GM21360 (cell line): ENCODE results near the gene TFDP1.

Source experiments
- ATAC-seq: cut with Tn5 transposase; IDR thresholded peaks from one replicate; pipeline ENCODE4 v1.9.1; 2021; ENCODE audit warnings: mild to moderate bottlenecking, moderate library complexity; ENCODE audit not compliant: unreplicated experiment

TFDP1 gene

DNA sequence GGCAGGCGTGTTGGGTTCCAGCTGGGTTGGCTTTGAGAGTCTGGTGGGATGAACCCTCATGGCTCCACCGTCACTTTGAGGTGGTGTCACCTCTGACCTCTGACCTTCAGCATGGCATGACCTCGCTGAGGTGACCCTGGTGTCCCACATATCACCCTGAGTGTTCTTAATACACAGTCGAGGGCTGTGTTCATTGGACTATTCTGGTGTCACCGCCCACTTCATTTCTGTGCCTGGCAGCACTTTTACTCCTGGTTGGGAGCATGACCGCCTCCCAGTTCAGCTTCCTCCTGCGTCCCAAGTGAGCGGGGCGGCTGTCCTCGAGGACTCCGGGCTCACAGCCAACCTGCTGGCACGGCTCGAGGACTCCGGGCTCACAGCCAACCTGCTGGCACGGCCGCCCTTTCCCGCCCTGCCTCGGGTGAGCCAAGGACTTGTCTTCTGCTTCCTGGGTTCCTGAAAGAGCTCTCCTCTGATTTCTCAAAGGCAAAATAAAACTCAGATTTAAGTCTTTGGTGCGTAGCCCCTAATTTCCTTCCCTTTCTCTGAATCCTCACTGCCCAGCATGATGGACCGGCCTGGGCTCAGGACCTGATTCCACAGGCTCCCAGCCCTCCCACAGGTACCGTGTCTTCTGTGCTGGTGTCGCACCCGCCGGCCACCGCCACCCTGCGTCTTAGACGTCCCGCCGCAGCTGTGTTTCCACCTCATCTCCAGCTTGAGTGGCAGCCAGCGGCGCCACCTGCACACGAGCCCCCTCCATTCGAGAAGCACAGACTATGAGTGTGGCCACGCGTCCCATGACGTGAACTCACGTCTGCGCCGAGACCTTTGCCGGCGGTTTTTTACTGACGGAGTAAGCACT lies 63.0 kb downstream of the TFDP1 start:
- ATAC-seq = no peak

DNA sequence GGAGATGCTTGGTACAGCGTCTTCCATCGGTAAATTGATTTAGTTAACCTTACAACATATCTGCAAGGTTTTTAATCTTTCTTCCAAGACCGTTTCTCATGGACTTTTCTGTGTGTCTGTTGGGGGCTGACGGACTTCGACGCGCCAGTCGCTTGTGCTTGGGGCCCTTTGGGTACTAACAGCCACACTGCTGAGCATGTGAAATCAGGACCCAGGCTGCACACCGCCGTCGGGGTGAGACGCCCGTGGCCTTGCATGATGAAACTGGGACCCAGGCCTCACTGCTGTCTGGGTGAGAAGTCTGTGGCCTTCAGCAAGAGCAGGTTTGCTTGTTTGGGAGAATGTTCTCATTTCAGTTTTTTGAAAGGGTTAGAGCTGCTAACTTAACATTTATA lies 63.7 kb downstream of the TFDP1 start:
- ATAC-seq = no peak

DNA sequence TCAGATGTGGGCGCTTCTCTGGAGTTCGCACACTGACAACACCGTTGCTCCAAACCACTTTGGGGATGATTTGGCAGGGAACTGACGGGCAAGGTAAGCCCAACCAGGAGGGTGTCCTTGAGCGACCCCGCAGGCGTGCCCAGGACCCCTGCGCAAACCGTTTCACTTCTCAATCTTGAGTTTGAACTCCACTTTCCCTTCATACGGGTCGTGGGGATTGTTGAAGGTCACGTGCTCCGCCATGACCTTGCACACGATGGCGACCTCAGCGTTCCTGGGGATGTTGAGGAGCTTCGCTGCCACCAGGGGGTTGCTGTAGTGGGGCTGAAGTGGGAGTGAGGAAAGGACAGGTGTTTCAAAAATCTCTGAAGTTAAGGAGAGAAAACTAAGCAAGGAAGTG lies 64.7 kb downstream of the TFDP1 start:
- ATAC-seq = no peak

DNA sequence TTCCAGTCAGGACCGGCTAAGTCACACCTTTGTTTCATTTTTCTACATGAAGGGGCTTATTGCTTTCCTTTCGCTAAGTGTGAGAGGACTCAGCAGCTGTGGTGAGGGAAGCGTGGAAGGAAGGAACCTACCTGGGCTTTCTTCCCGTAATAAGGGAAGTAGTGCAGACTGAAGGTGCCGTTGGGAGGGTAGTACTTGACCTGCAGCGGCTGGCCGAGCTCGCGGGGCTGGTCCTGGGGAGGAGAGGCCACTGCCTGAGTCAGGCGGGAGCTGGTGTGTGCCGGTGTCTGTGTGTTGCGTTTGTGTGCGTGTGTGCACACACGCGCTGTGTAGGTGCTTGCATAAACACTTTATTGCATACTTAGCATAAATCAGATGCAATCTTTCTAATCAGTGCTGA lies 65.7 kb downstream of the TFDP1 start:
- no peak for ATAC-seq

DNA sequence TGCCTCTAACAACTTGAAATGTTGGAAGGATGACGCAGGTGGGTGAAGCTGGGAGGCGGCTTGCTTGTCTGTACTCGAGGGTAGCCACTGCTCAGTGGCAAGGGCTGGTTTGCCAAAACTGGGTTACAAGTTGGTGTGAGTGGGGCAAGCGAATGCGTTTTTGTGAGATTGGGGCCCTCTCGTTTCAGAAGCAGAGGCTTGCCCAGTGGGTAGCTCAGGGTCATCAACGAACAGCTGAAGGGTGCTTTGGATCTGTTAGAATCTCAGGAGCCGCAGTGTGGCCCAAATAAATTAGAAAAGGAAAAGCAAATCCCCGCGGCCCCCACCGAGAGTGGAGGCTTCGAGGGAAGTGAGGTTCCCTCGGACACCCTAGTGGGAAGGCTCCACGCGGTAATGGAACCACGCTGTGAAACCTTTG lies 66.2 kb downstream of the TFDP1 start:
- no peak for ATAC-seq

DNA sequence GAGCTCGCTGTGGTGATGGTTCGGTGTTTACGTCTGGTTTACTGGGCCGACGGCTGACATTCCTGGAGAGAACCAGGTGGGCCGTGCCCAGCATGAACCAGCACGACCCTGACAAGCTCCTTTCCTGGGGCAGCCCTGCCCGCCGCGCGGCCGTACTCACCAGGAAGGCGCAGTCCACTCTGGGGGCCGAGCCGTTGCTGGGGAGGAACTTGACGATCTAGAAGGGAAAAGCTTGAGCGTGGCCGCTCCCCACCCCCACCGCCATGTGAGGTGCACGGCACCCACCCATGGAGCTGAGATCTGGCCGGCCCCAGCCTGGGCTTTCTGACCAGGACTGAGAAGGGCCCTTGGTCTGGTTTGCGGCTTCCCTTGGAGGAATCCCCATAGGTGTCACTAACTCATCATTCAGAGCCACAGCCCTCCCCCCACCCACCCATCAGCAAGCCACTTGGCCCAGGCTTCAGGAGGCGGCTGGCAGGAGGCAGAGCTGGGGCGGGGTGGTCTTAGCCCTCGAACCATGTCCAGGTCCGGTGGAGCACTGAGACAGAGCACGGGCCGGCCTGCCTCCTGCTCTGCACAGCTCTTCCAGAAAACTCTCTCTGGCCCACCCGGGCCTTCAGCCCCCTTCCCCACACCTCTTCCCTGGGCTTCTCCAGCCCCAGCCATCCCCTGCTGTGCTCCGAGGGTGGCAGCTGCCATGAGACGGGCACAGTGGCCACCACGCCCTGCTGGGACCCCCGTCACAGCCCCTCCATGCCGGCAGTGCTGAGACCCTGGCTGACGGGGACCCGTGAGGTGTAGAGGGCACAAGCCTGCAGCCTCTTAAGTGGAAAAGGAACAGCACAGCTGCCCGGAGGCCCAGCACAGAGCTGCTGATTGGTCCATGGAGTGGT lies 67.2 kb downstream of the TFDP1 start:
- no peak for ATAC-seq

DNA sequence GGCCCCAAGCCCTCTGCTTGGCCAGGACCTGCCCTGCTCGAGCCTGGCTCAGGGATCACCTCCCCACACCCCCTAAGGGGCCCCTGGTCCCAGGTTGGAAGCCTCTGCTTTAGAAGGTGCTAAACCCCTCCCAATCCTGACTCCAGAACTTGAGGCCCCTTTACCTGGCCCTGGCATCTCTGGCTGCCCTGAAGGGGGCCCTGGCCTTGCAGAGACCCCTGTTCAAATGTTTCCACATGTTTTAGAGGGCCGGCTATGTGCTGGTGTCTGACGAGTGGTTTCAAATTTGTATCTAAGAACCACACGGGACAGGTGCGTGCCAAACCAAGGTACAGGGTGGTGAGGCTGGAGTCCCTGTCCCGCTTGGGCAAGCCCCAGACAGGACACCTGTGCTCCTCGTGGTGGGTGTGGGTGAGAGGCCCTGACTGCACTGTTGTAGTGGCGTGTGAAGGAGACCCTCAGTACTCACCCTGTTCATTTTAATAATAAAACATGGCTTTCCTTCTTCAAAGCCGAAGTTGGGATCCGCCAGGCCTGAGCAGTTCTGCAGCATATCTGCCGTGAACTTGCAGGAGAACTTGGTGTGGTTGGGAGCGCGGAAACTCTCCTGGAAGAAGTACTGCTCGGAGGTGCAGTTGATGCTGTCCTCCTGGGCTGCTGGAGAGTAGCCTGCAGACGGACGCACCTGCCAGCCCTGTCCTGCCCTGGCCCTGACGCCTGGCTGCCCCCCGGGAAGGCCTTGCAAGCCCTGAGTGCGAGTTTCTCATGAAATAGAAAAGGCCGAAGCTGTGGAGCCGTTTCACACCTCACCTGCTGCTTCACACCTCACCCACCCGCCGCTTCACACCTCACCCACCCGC lies 68.1 kb downstream of the TFDP1 start:
- no peak for ATAC-seq

DNA sequence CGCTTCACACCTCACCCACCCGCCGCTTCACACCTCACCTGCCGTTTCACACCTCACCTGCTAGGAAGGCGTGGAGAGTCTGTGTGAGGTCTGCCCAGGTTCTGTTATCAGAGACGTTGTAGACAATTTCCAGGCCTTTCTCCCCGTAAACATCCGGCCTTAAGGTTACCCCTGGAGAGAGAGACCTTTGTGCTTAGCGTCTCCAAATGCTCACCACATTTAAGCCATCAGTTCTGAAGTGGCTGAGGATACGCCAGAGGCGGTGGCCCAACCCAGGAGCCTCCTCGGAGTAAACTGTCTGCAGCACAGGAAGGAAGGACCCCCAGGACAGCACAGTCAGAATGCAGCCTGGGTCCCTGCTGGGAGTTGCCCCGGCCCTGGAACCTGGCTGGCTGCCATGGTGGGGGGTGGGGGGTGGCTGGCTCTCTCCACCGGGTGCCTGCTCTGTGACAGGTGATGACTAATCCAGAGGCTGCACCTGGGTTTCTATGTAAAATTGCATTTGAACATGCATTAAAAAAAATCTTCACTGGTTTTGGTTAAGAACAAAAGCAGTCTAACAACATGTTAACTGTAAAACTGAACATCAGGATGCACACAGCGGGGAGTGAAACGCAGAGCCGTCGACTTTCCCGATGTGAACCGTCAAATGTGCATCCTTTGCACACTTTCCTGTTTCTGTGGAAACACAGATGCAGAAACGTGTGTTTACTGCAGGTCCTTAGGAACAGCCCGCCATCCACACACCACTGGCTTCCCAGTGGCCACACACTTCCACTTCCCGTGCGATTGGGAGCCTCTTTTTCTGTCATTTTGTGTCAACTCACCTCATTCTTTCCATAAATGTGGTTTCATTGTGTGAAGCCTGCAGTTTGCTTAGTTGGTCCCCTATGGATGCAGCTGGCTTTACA lies 69.0 kb downstream of the TFDP1 start:
- ATAC-seq = no peak

DNA sequence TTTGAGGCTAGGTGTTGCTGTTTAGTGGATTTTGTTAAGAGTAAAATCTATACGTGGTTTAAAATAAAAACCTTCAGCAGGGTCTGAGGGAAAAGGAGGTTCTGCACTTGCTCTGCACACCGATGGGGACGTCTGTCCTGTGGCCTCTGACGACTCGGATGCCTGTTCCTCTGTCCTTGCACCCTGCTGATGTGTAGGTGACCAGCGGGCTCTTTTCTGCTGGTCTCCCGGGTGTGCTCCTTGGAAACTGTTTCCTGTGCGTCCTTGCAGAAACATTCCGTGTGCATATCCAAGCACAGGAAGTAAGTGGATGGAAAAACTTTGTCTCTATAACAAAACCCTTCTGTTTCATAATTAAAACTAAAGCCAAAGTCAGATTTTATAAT lies 69.6 kb downstream of the TFDP1 start:
- ATAC-seq = no peak

DNA sequence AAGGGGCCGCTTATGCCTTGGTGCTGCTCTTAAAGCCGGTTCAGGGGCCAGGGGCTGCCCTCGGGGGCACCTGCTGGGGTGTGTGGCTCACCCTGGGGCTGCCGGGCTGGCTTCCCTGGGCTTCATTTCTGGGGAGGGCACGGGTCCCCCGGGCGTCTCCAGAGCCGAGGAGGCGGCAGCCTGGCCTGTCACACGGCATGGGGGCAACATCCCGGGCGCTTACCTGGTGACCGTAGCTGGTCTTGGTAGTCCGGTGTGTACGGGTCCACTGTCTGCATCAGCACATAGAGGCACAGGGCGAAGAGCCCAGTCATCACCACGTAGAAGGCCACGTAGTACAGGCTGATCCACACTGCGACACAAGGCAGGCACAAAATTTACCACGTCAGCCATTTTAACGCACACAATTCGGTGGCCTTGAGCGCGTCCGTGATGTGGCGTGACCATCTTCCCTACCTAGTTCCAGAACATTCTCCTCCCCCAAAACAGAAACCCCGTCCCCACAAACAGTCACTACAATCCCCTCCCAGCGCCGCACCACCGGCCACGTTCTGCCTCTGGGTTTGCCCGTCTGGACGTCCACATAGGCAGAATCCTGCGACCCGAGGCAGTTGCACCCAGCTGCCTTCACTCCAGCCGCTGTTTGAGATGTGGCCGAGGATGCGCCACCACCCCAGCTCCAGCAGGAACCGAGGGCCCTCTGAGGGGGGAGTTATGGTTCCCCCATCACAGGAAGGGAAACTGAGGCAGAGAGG lies 70.2 kb downstream of the TFDP1 start:
- no peak for ATAC-seq

DNA sequence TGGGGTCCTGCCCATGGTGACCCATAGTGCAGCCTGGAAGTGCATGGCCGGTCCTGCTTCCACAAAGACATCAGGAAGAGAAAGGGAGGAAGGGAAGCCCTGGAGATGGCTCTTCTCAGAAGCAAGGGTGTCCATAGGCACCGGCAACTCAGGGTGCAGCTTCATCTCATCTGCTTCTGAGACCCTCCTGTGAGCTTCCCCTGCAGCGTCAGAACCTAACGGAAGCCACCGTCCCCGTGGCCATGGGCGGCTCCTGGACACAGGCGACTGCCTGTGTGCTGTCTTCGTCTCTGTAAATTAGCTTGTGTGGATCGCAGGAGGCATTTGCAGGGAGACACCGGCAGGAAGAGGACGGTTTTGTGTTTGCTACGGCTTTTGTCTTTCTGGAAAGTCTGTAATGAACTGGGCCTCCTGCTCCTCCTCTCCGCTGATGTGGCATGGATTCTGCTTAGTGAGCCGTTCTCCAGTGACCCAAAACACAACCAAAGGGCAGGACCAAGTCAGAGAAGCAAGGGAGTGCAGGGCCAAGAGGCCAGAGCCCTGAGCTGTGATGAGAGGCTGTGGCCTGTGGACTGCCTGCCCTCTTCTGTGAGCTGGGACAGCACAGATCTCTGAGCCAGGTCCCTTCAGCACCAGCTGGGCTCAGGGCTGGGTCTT lies 70.9 kb downstream of the TFDP1 start:
- ATAC-seq = no peak

DNA sequence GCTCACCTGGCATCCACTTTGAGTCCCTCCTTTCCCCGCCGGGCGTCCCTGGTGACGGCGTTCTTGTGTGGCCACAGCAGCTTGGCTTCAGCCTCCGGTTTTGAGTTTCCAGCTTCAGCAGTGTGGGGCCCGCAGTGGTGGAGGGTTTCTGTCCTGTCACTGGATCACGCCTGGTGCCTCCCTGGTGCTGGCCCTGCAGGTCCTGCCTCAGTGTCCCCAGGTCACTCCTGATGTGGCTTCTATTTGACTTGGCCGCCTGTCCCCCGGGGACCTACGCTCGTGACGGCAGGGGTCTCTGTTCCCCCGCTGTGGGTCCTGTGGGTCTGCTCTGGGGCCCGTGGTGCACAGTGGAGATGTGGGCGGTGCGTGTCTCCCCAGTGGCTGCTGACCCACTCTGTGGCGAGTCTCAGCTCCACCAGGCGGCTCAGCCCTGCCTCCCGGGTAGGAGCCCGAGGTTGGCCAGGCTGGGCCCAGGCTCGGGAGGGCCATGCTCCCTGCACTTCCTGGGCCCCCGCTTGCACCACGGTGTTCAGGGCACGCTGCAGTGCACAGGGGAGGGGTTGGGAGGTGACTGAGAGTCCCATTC lies 71.5 kb downstream of the TFDP1 start:
- no peak for ATAC-seq

DNA sequence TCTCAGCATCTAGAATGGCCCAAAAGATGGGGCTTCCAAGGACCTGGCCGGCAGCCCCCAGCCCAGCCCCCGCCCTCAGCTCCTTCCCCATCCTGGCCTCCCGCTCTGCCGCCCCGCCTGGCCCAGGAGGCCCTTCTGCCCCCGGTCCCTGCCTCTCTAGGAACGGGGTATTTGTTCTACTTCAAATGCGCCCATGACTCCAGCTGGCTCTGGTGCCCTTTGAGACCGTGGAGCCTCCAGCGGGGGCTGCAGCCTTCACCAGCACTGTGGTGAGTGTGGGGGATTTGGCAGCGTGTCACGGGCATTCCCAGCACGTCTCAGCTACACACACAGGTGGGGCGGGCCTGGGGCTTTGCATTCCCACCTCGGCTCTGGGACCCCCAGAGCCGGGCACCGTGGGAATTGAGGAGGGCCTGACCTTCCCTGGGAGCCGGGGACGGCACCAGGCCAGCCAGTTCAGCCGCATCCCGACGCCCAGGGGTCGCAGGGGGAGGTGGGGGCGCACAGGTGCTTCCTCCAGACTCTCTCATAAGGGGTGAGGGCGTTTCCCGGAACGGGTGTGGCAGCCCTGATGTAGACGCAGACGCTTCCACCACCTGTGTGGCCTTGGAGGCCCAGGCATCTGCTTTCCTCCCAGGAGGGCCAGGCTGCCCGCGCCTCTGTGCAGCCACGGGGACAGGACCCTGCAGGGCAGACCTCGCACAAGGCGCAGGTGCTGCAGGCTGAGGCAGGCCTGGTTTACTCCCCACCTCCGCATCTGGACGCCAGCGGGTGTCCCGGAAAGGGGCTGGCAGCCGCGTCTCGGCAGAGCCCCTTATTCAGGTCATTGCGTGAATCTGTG lies 72.5 kb downstream of the TFDP1 start:
- no peak for ATAC-seq

DNA sequence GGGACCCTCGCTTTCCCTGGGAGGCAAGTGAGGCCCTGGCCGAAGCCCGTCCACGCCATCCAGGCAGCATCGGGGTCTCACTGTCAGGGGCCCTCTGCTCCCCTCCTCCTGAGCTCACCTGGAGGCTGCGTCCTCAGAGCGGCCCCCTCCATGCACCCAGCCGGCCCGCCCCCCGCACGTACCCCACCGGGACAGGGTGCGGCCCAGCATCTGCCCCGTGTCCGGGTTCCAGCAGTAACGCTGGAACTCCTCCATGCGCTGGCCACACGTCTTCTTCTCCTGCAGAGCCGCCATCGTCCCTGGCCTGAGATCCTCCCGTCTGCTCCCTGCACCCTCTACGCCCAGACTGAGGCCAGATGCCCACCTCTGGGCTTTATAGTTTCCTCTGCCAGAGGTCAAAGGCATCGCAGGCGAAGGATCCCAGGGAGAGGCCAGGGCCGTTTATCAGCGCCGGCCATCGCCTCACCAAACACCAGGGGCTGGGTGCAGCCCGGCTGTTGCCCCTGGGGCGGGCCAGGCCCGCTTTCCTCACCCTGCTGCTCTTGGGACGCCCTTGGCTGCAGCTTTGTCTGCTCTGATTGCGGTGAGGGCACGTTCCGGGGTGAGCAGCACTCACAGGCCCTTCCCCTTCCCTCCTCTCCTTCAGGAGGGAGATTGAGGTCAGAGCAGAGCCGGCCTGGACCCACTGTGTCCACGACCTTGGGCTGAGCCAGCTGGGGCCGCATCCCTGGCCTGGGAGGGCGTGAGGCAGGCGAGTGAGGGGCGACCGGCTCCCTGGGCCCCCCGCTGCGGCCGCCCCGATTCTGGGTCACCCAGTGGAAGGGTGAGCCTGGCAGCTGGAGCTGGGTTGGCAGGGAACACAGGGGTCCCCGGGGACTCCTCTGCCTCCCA lies 73.5 kb downstream of the TFDP1 start, which contains the start of gene ATP4B:
Gene ATP4B (minus strand): TSS at position 348 of the 891 bp plus-strand sequence. CDS start 54 bp downstream, at position 294.
- ATAC-seq = no peak

DNA sequence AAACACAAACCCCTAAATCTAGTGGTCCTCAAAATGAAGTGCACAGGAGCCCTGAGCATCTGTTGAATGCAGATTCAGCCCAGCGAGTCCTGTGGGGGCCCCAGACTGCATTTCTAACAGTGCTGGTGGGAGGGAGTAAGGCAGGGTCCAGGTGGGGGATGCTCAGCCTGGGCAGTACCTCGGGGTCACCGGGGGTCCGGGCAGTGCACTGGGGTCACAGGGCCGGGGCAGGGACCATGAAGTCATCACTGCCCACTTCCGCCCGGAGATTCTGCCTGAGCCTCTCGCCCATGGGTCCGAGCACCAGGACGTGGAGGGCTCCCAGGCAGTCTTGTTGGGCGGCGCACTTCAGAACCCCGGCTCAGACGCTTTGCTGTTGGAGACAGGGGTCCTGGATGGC lies 74.3 kb downstream of the TFDP1 start:
- ATAC-seq = no peak

DNA sequence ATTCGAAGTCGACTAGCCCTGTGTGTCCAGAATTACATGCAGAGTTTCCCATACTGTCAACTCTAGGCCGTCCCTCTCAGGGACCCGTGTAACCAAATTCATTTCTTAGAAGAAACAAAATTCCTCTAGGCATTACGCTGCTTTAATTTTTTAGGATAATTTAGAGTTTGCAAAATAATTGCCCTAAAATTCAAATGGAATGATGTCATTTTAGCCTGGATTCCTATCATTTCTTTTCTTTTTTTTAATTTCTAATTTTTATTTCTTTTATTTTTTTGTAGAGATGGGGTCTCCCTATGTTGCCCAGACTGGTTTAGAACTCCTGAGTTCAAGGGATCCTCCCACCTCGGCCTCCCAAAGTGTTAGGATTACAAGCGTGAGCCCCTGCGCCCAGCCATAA lies 74.8 kb downstream of the TFDP1 start:
- no peak for ATAC-seq
